Keratinocyte (primary cell): ENCODE results near the gene ACSM3.

Experiments used
- EZH2 ChIP-seq: IDR thresholded peaks from one replicate; pipeline ENCODE4 v1.6.1; 2012; ENCODE audit warnings: inconsistent platforms, mild to moderate bottlenecking, low read length, moderate library complexity
- TF ChIP-seq, protein P1 (sequence below), 3 experiments: IDR thresholded peaks in 1 of 3; conservative IDR thresholded peaks in 1 of 3; optimal IDR thresholded peaks in 1 of 3; 2 replicates in 2 of 3; 3 replicates in 1 of 3; pipeline versions ENCODE3 to v1.5.1; 2011; ENCODE audit warnings: low read length in 3 of 3, mild to moderate bottlenecking in 3 of 3, moderate library complexity in 2 of 3, control low read depth in 1 of 3, inconsistent platforms in 1 of 3; ENCODE audit not compliant: insufficient read depth in 2 of 3; ENCODE audit errors: extremely low read depth in 1 of 3

DNA sequence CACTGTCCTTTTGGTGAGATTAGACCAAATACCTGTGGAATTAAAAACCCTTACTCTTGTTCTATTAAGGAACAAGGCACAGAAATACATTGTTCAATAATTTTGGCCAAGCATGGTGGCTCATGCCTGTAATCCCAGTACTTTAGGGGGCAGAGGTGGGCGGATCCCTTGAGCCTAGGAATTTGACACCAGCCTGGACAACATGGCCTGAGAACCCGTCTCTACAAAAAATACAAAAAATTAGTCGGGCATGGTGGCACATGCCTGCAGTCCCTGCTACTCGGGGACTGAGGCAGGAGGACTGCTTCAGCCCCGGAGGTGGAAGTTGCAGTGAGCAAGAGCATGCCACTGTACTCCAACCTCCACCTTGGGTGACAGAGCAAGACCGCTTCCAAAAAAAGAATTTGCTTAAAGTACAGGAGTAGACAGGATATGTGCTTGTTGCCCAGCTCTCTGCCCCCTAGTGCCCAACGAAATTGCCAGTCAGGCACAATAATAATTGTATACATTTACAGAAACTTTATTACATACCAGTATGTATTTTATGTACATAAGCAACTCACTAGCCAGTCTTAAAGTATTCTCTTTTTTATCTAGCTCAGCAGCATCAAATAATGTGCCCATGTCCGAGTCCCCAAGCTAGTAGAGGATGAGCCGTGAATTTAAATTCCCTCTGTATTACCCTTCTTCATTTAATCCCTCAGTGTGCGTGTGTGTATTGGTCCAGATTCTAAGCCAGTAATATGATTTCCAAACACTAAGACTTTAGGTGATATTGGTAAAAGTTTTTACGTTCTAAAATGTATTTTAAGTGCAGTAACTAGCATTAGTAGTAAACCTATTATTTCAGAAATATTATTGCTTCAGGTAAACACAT lies 23.6 kb upstream of the ACSM3 start:
- TF ChIP-seq, protein P1, sequence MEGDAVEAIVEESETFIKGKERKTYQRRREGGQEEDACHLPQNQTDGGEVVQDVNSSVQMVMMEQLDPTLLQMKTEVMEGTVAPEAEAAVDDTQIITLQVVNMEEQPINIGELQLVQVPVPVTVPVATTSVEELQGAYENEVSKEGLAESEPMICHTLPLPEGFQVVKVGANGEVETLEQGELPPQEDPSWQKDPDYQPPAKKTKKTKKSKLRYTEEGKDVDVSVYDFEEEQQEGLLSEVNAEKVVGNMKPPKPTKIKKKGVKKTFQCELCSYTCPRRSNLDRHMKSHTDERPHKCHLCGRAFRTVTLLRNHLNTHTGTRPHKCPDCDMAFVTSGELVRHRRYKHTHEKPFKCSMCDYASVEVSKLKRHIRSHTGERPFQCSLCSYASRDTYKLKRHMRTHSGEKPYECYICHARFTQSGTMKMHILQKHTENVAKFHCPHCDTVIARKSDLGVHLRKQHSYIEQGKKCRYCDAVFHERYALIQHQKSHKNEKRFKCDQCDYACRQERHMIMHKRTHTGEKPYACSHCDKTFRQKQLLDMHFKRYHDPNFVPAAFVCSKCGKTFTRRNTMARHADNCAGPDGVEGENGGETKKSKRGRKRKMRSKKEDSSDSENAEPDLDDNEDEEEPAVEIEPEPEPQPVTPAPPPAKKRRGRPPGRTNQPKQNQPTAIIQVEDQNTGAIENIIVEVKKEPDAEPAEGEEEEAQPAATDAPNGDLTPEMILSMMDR (optimal IDR thresholded peaks at IDR 0.05 in 1 of 3, IDR thresholded peaks at IDR 0.05 in 1 of 3, conservative IDR thresholded peaks at IDR 0.05 in 1 of 3; ENCODE audit: extremely low read depth in 1 of 3, insufficient read depth in 2 of 3, low read length in 3 of 3) = peak; percentile 53 to 62 (median 59)
- TF ChIP-seq EZH2 = no peak
